H9 (cell line): ENCODE results near the gene JAKMIP1. TPM values are rescaled to one million over a fixed set of nuclear protein-coding genes. Genes with fewer than 3 reads are reported as not detected.
A peak's percentile ranks its signal among the peaks of the same experiment; 100 is the strongest.

ENCODE experiments used
- DNase-seq: peaks from one replicate; pipeline ENCODE4 v3.0.0-alpha.2; 2017
- H2AFZ ChIP-seq: one replicate; pipeline ENCODE4 v1.6.1; 2013; ENCODE audit warnings: mild to moderate bottlenecking, low read length, control low read depth, moderate library complexity
- H2AK5ac ChIP-seq: 2 replicates; pipeline ENCODE4 v1.6.1; 2013; ENCODE audit warnings: low read length, control low read depth, mixed read lengths; ENCODE audit not compliant: insufficient read length
- H2BK120ac ChIP-seq: one replicate; pipeline ENCODE4 v1.6.1; 2013; ENCODE audit warnings: low read depth, mild to moderate bottlenecking, low read length, control low read depth, inconsistent platforms; ENCODE audit not compliant: poor library complexity, severe bottlenecking
- H2BK12ac ChIP-seq: 2 replicates; pipeline ENCODE4 v1.6.1; 2013; ENCODE audit warnings: low read length, control low read depth, mixed read lengths, low read depth; ENCODE audit not compliant: insufficient read length
- H2BK15ac ChIP-seq: 2 replicates; pipeline ENCODE4 v1.6.1; 2013; ENCODE audit warnings: low read depth, low read length, control low read depth
- H2BK20ac ChIP-seq: one replicate; pipeline ENCODE4 v1.6.1; 2013; ENCODE audit warnings: low read depth, mild to moderate bottlenecking, low read length, control low read depth, inconsistent platforms; ENCODE audit not compliant: poor library complexity, severe bottlenecking
- H2BK5ac ChIP-seq: 2 replicates; pipeline ENCODE4 v1.6.1; 2013; ENCODE audit warnings: low read length, control low read depth, mixed read lengths; ENCODE audit not compliant: insufficient read length
- H3K14ac ChIP-seq: 2 replicates; pipeline ENCODE4 v1.6.1; 2013; ENCODE audit warnings: low read length, control low read depth; ENCODE audit not compliant: insufficient read depth
- H3K18ac ChIP-seq: 2 replicates; pipeline ENCODE4 v1.6.1; 2013; ENCODE audit warnings: low read depth, mild to moderate bottlenecking, mixed read lengths, low read length, control low read depth; ENCODE audit not compliant: insufficient read length
- H3K23ac ChIP-seq: 2 replicates; pipeline ENCODE4 v1.6.1; 2013; ENCODE audit warnings: low read length, control low read depth, mixed read lengths, low read depth; ENCODE audit not compliant: insufficient read length
- H3K23me2 ChIP-seq: 2 replicates; pipeline ENCODE4 v1.6.1; 2013; ENCODE audit warnings: low read depth, mild to moderate bottlenecking, mixed read lengths, low read length, control low read depth; ENCODE audit not compliant: insufficient read length, poor library complexity, severe bottlenecking
- H3K27ac ChIP-seq: 2 replicates; pipeline ENCODE4 v1.5.1; 2013; ENCODE audit warnings: low read length, control low read depth, mixed read lengths, low read depth; ENCODE audit not compliant: insufficient read length
- H3K27me3 ChIP-seq: 2 replicates; pipeline ENCODE4 v1.6.1; 2013; ENCODE audit warnings: low read length, control low read depth, inconsistent platforms; ENCODE audit not compliant: insufficient read depth
- H3K4ac ChIP-seq: 2 replicates; pipeline ENCODE4 v1.6.1; 2013; ENCODE audit warnings: low read depth, mild to moderate bottlenecking, control low read depth, inconsistent platforms, low read length, moderate library complexity
- H3K4me1 ChIP-seq: 2 replicates; pipeline ENCODE4 v1.6.1; 2013; ENCODE audit warnings: low read length, control low read depth, inconsistent platforms; ENCODE audit not compliant: insufficient read depth
- H3K4me2 ChIP-seq: 2 replicates; pipeline ENCODE4 v1.6.1; 2013; ENCODE audit warnings: low read length, control low read depth, mixed read lengths; ENCODE audit not compliant: insufficient read length, insufficient read depth
- H3K56ac ChIP-seq: 2 replicates; pipeline ENCODE4 v1.6.1; 2013; ENCODE audit warnings: low read depth, mild to moderate bottlenecking, mixed read lengths, low read length, control low read depth; ENCODE audit not compliant: insufficient read length
- H3K79me1 ChIP-seq: 2 replicates; pipeline ENCODE4 v1.6.1; 2013; ENCODE audit warnings: low read depth, mild to moderate bottlenecking, moderate library complexity, low read length, control low read depth, inconsistent platforms; ENCODE audit not compliant: insufficient read depth, poor library complexity, severe bottlenecking
- H3K79me2 ChIP-seq: 2 replicates; pipeline ENCODE4 v1.6.1; 2013; ENCODE audit warnings: low read length, control low read depth, inconsistent platforms; ENCODE audit not compliant: insufficient read depth
- H3K9ac ChIP-seq: 2 replicates; pipeline ENCODE4 v1.6.1; 2013; ENCODE audit warnings: low read length, control low read depth, mixed read lengths; ENCODE audit not compliant: insufficient read length; ENCODE audit errors: extremely low read depth
- H3K9me3 ChIP-seq: one replicate; pipeline ENCODE4 v1.6.1; 2013; ENCODE audit warnings: low read depth, low read length, inconsistent platforms; ENCODE audit not compliant: control insufficient read depth
- H3T11ph ChIP-seq: one replicate; pipeline ENCODE4 v1.6.1; 2013; ENCODE audit warnings: mild to moderate bottlenecking, low read length, control low read depth, inconsistent platforms
- H4K20me1 ChIP-seq: one replicate; pipeline ENCODE4 v1.6.1; 2013; ENCODE audit not compliant: control insufficient read depth, insufficient read length, insufficient read depth
- H4K5ac ChIP-seq: 2 replicates; pipeline ENCODE4 v1.6.1; 2013; ENCODE audit warnings: low read depth, mild to moderate bottlenecking, mixed read lengths, low read length, control low read depth; ENCODE audit not compliant: insufficient read length
- H4K8ac ChIP-seq: replicated peaks from 2 replicates; pipeline ENCODE4 v1.6.1; 2013; ENCODE audit warnings: low read length, control low read depth, mixed read lengths, low read depth; ENCODE audit not compliant: insufficient read length
- H4K91ac ChIP-seq: 2 replicates; pipeline ENCODE4 v1.6.1; 2013; ENCODE audit warnings: low read depth, mild to moderate bottlenecking, moderate library complexity, mixed read lengths, low read length, control low read depth; ENCODE audit not compliant: insufficient read length
- H3K27ac Mint-ChIP-seq, 3 experiments: 2 replicates in 2 of 3; 3 replicates in 1 of 3; pipeline ENCODE4 v1.8.0; 2020 to 2021; ENCODE audit warnings: mixed read lengths in 3 of 3, mild to moderate bottlenecking in 1 of 3, moderate library complexity in 1 of 3
- H3K27me3 Mint-ChIP-seq: 2 replicates; pipeline ENCODE4 v1.8.0; 2021; ENCODE audit warnings: low read depth, mild to moderate bottlenecking, moderate library complexity, mixed read lengths
- H3K36me3 Mint-ChIP-seq, 3 experiments: 2 replicates in 2 of 3; 3 replicates in 1 of 3; pipeline ENCODE4 v1.8.0; 2020 to 2021; ENCODE audit warnings: low read depth in 3 of 3, mixed read lengths in 3 of 3; ENCODE audit not compliant: insufficient read depth in 1 of 3
- H3K4me1 Mint-ChIP-seq, 2 experiments: 2 replicates each; pipeline ENCODE4 v1.8.0; 2020; ENCODE audit warnings: mixed read lengths in 2 of 2
- H3K4me3 Mint-ChIP-seq, 2 experiments: 2 replicates in 1 of 2; 3 replicates in 1 of 2; pipeline ENCODE4 v1.8.0; 2020 to 2021; ENCODE audit warnings: mild to moderate bottlenecking in 2 of 2, mixed read lengths in 2 of 2, moderate library complexity in 1 of 2
- H3K9me3 Mint-ChIP-seq, 2 experiments: 2 replicates in 1 of 2; 3 replicates in 1 of 2; pipeline ENCODE4 v1.8.0; 2020; ENCODE audit warnings: mild to moderate bottlenecking in 2 of 2, mixed read lengths in 2 of 2, moderate library complexity in 1 of 2
- CTCF ChIP-seq: fragments of 200-600 bp; sonication (generic); conservative IDR thresholded peaks from 3 replicates; pipeline ENCODE4 v1.8.0; 2021; ENCODE audit warnings: antibody characterized with exemption, mild to moderate bottlenecking
- WGBS: extraction: QIAGEN DNeasy Blood & Tissue Kit; methylation state at CpG from one replicate; pipeline ENCODE4 v1.1.7; 2013; ENCODE audit warnings: missing lambda C conversion rate, low lambda C conversion rate, mixed read lengths; ENCODE audit not compliant: insufficient read length; ENCODE audit errors: extremely low coverage; 5-methylcytosine and 5-hydroxymethylcytosine counted together
- total RNA-seq: library from RNA; stranded (reverse); gene quantifications from 2 replicates; pipeline ENCODE4 v1.2.1, GENCODE V29; 2021

JAKMIP1 gene
- total RNA-seq, 1 experiment from 2014 or later = 1.5 TPM

- H4K5ac ChIP-seq = no peak overlapping the region
- no peak overlapping the region for H2BK20ac ChIP-seq
- Mint-ChIP-seq H3K9me3 (no peaks in the 10 kb centered on the region), H3K4me1 (no peaks in the 10 kb centered on the region; a peak in 2 of 4 replicates), H3K27me3 (peaks cover 28% of the 10 kb centered on the region), H3K4me3 (no peak overlapping the region), H3K27ac (no peak overlapping the region), H3K36me3 (no peaks in the 10 kb centered on the region)
- no peak overlapping the region for H3K14ac ChIP-seq
- H4K8ac ChIP-seq = no peak overlapping the region
- no peaks in the 10 kb centered on the region for H4K20me1 ChIP-seq
- H3K18ac ChIP-seq = no peak overlapping the region
- no peak overlapping the region for H2BK12ac ChIP-seq
- no CpG with 5 or more reads among the region's 4 CpGs for WGBS
- H3T11ph ChIP-seq = no peak overlapping the region
- no peak for TF ChIP-seq CTCF
- H3K27ac ChIP-seq = no peak overlapping the region
- H2BK120ac ChIP-seq = no peak overlapping the region
- no peaks in the 10 kb centered on the region for H3K79me1 ChIP-seq
- H3K56ac ChIP-seq = no peak overlapping the region
- H3K79me2 ChIP-seq = no peaks in the 10 kb centered on the region
- H3K4me2 ChIP-seq = no peak overlapping the region
- no peak overlapping the region for H2BK15ac ChIP-seq
- no peak overlapping the region for H3K23ac ChIP-seq
- no peaks in the 10 kb centered on the region for H3K23me2 ChIP-seq
- H2AFZ ChIP-seq = no peak overlapping the region
- H3K9ac ChIP-seq = no peak overlapping the region
- no peaks in the 10 kb centered on the region for H3K4me1 ChIP-seq
- peak; percentile 22 for DNase-seq
- no peak overlapping the region for H2BK5ac ChIP-seq
- no peaks in the 10 kb centered on the region for H3K27me3 ChIP-seq
- H3K9me3 ChIP-seq = no peaks in the 10 kb centered on the region
- H2AK5ac ChIP-seq = no peak overlapping the region
- no peak overlapping the region for H4K91ac ChIP-seq
- no peak overlapping the region for H3K4ac ChIP-seq
Observed at GRCh38 chr4:5996641-5997040, 203.7 kb downstream of the JAKMIP1 start.
